ENCODE data around the gene DOCK10.

Gene DOCK10

DNA sequence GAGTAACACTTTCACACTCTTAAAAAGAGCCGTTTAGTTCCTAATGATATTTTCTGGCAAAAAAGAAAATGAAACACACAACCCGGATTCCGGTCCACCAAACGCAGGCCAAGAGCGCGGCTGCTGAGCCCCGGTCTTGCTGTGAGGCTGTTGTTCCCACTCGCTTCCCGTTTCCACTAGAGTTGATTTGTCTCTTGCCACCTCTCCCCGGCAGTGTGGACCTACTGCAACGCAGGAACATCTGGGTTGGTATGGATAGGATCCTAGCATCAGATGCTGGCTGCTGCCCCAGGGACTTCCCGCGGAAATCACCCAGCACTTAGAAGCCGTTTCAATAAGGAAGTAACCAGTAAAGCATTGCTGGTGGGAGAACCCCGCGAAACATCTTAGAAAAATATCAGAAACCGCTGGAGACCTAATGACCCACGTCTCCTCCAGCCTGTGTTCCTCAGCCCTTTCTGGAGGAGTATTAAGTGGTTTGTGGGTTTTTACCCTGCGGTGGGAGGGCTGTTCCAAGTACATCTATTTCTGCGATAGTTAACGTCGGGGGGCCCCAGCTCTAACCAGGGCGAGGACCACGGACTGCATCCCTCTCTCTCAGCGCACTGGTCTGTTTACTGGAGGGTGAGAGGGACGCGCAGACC, 939 bp downstream of the DOCK10 start:
- no peak for DNase-seq (ENCODE audit: low spot score)

DNA sequence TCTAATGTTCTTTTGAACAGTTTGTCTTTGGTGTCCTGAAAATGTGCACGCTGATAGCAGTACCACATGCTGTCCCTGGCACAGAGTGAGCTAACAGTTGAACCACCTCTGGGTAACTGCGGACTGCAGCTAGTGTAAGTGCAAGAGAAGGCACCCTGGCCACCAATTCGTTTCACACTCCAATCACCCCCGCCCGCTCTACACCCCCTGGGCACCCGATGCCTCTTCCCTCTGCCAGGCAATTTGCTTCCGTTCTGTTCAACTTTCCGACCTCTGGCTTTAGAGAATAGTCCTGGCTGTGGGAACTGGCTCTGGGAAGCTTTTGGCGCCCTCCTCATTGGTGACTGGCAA, 1.4 kb downstream of the DOCK10 start:
- DNase-seq (ENCODE audit: low spot score) = no peak

DNA sequence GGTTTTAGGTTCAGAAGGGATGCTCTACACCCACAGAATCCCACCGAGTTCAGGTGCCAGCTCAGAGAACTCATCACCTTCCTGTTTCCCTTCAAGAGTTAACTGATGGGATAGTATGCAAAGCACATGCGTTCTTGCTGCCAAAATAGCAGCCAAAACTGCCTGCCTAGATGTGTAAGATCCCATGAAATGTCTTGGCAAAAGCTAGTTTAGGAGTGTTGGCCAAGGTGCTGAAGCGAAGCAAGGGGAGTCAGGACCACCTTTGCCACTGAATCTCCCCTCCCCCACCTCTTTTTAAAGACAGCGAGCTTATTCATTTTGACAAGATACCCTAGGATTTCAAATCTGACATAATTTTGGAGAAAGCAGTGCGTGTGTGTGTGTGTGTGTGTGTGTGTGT, 2.1 kb downstream of the DOCK10 start:
- DNase-seq (ENCODE audit: low spot score) = no peak

DNA sequence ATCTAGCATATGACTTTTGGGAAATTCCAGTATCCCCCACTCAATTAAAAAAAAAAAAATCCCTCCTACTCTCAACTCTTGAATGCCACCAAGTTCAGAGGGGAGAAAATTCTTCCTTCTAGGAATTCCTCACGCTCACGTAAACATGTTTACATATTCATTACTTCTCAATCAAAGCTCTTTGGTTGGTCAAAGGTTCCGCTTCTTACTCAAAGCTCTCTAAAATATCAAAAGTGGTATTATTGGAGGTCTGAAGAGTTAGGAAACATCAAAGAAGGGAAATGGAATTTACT, 4.1 kb downstream of the DOCK10 start:
- no peak for DNase-seq (ENCODE audit: low spot score)

DNA sequence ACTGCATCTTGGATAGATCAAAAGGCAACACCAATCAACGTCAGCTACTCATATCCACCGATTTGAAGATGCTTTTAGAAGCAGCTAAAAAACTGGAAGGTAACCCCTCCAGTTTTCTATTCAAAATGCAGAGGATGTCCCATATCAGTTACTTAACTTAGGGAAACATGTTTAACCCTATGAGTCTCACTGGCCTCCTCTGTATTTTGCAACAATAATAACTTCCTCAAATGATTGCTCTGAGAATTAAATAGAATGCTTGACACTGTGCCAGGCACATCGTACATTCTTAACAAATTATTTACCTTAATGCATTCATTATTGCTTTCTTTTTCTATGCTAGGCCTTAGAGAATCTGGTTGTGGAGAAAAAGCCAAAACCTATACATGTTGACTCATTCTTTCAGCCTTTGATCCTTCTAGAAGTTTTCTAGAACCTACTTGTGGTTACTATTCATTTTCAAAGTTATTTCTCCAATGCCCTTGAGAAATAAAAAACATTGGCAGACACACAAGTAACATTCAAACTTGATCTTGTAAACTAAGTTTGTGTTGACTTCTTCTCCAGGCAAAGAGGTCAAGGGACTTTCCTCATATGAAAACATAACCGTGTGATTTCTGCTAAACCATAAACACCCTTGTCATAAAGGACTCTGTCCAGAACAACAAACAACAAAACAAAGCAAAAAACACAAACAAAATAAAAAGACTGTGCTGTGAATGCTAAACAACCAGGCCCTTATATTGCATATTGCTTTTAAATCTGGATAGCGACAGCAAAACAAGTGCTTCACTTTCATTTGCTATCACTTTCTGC, 4.6 kb downstream of the DOCK10 start:
- no peak for DNase-seq (ENCODE audit: low spot score)

DNA sequence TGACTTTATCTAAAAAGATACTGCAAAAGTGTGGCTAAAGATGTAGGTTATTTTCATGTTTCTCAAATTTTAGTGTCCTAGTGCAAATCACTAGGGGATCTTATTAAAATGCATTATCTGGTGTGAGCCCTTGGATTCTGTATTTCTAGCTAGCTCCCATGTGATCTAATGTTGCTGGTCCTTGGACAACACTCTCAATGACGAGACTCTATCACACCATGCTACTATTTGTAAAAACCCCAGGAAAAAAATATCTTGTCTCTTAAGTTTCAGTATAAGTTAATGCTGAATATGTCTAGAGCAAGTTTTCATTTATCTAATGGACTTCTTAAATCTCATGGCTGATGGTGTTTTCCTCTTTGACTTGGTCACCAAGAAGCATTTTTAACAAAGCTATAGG, 5.8 kb downstream of the DOCK10 start:
- DNase-seq (ENCODE audit: low spot score) = no peak

DNA sequence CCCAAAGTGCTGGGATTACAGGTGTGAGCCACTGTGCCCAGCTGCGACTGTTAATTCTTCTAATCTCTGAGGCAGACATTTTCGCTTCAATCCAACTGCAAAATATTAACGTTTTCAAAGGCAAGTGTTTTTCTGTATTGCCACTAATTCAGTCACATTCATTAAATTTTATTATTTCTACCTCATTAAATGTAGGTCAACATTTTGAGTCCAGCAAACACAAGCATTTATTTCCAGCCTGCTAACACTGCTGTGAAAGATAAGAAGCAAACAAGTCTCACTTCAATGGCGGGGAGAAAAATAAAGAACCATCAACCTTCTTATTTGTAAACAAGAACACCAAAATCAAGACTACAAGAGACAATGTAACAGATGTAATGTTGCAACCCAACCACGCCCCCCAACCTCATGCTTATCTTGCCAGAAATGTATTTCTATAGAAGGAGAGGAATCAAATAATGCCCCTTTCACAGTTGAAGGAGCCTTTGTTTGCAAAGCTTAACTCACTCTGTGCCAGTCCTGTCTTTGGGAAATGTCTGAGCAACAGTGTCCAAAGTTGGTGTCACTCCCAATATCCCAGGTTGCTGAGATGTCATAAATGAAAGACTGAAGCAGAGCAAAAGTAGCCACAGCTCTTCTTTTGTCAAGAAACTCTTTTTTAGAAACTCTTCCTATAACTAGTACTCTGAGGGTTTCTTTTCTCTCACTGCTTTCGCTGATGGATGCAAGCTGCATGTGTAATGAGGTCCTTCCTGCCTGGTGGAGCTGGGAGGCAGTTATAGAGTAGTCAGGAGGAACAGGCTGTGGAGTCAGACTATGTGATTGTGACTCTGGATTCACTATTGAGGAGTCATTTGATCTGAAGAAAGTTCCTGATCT, 8.6 kb downstream of the DOCK10 start:
- DNase-seq (ENCODE audit: low spot score) = no peak

DNA sequence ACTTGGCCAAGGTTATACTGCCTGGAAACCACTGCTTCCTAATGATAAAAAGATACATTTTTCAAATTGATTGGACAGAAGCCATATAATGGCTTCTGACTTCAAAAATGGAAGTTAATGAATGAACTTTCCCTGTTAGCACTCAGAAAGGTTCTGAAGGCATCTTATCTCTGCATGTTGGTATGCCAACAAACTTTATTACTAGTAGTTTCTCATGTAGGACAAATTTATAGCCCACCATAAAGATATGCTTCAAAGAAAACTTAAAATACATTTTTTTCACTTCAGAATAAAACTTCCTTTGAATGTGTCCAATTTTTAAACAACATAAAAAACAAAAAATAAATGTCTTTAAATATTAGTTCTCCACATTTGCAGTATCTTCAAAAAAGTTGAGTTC, 10.0 kb downstream of the DOCK10 start:
- DNase-seq (ENCODE audit: low spot score) = no peak

DNA sequence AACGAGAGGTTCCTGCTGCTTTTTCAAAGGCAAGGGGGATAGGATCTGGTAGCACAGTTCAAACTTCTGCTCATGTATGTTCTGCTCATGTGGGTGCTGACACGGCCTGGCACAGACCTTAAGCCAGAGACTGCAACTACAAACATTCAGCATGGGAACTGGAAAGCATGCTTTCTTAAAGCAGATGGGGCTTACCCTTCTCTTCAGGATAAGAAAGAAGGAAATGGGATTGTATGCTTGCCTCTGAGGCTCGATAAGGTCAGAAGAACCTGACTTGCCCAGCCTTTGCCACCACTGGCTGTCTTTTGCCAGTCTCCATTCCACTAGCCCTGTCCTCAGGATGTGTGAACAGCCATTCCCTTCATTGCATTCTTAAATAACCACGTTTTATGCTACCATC, 10.7 kb downstream of the DOCK10 start:
- DNase-seq (ENCODE audit: low spot score) = no peak

DNA sequence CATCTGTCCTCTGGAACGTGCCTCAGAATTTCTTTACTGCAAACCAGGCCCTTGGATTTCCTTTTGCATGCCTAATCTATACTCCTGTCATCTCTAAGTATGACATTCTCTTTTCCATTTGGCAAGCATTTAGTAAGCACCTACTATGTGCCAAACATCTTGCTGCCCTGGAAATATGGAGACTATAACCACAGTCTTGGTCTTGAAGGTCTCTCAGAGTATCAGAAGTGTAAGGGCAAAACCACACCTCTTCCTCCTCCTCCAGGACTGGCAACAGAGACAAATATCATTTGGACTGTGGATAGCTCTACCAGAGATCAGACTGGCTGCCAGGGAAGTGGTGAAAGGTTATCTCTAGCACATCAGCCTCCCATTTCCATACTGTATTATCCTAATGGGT, 11.4 kb downstream of the DOCK10 start:
- DNase-seq (ENCODE audit: low spot score) = no peak

DNA sequence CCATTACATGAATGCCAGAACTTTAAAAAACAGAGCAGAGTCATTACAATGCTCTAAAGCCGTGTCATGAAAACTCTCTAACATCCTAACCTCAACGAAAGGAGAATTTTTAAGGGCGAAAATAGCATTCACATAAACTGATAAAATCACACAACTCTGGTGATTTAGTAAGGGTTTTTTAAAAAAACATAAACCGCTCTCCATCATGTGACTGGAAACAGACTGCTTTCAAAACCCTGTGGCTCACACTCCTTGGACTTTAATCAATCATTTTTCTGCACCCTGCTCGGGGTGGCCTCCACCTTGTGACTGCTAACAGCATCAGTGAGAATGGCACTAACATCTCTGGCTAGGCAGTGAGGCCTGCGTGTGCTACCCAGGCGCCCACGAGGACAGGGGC, 12.1 kb downstream of the DOCK10 start:
- no peak for DNase-seq (ENCODE audit: low spot score)

DNA sequence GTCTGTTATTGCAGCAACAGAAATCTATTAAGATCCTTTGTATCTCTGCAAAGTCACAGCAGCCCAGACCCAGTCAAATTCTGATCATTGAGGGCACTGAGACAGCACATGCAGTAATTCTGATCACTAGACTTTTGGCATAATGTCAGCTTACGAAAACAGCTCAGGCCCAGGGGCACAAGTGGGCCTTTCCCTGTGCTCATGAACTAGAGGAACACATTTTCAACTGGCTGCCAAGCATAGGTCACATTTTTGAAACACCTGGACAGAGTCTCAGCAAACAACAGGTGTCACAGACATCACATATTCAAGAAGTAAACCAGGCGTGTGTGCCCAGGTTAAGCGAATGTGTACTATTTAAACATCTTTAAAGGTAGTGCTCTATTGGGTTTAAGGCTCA, 13.7 kb downstream of the DOCK10 start:
- no peak for DNase-seq (ENCODE audit: low spot score)

DNA sequence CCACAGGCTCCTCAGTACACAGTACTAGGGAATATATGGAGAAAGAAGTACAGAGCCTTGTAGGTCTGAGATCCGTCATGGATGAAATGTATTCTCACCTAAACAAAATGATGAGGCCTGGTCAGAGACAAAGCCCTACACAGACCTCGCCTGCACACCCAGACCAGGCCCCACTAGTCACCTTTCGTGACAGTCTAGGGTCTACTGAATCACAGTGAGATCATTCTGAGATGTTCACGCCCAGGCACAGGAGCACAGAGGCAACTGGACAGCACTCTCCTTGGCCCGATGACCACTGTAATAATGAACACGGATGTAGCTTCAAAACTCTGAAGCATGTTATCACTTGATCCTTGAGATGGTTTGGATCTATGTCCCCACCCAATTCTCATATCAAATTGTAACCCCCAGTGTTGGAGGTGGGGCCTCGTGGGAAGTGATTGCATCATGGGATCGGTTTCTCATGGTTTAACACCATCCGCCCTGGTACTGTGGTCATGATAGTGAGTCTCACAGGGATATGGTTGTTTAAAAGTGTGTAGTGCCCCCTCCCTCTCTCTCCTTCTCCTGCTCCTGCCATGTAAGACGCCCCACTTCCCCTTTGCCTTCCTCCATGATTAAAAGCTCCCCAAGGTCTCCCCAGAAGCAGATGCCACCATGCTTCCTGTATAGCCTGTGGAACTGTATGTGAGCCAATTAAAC, 15.1 kb downstream of the DOCK10 start:
- no peak for DNase-seq (ENCODE audit: low spot score)

DNA sequence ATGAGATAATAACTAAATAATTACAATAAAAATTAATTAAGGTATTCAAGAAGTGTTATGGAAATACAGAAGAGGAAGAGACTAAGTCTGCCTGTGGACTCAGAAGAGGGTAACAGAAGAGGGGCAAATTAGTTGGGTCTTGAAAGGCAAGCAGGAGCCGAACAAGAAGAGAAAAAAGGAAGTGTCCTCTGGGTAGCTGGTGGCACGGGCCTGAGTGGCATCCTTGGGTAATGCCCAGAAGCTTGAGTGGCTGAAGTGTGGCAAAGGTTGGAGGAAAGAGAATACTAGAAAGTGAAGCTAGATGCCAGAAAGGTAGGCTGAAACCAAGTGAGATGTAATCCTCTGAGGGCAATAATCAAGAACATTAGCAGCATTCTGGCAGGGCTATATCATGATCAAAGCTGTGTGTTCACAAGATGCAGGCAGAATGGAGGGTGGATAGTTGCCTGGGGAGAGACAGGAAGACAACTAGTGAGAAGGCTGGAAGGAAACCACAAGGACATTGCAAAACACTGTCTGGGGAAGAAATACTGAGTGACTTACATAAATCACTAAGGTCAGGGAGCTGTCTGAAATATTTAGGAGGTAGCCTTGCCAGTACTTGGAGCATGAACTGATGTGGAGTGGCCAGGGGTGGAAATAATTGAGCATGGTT, 16.2 kb downstream of the DOCK10 start:
- DNase-seq (ENCODE audit: low spot score) = no peak

DNA sequence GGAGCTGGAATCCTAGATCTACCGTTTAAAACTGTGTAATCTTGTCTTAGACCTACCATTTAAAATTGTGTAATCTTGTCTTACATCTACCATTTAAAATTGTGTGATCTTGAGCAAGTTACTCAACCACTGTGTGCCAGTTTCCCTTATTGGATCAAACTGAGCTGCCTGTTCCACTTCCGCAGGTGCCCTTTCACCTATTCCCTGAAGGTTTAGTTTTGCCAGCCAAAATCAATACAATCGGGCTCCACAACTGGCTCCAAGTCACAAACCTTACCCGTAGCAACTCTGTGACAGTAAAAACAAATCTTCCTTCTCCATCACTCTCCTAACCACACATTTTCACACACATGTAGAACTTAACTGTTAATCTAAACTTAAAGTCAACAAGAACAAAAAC, 20.1 kb downstream of the DOCK10 start:
- DNase-seq (ENCODE audit: low spot score) = no peak

DNA sequence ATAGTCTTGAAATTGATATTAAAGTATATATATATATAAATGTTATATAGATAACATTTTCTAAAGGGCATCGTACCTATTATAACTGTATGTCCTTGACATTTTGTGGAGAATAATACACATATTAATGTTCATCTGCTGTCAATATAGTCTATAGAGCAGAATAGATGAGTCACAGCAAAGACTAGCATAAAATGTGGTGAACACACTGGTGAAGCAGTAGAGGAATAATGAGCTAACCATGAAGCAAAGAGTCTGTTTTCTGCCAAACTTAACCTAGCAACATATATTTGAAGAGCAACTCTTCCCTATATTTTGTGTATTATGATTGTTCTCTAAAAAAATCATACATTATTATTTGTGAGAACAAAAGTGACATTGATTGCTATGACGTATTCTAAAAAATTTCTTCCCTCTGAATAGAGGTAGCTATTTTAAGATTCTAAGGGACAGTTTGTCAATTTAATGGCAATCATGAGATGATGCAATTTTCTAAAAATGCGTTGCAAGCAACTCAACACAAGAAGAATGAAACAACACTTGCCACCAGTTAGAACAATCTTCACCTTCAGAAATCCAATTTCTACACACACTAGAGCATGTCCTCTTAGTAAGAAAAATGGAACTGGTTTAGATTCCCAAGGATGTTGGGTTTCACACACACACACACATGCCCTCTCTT, 22.0 kb downstream of the DOCK10 start:
- DNase-seq (ENCODE audit: low spot score) = no peak

DNA sequence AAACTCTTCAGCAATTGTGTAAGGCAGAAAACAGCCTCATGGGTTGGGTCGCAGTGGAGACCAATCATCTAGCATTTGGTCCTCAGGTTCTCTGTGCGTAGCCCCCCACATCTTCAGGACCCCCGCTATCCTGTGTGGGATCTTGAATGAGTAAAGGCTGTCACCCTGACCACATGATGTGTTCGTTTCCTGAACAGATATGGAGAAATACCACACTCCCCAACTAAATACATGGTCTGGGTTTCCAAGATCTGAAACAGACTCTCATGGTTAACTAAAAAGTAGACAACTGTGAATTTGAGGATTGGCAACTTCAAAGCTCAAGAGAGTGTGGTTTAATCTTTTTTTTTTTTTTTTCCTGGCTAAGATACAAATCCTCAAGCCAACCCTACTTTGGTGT, 23.2 kb downstream of the DOCK10 start:
- DNase-seq (ENCODE audit: low spot score) = no peak

DNA sequence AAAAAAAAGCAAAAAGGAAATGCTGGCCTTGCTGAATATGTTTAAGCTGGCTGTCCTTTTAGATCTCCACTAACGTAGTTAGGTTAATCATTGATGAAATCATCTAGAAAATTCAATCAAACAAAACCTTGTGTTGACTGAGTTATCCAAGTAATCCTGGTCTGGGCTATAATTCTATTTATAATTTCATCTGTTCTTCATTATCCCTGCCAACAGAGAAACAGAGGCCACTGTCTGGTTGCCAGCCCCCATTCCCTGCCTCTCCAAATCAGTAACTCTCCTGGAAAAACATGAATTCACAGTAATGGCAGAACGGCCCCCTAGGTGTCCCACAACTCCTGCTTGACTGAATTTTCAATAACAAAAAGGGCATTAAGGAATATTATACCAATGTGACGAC, 24.6 kb downstream of the DOCK10 start:
- no peak for DNase-seq (ENCODE audit: low spot score)

DNA sequence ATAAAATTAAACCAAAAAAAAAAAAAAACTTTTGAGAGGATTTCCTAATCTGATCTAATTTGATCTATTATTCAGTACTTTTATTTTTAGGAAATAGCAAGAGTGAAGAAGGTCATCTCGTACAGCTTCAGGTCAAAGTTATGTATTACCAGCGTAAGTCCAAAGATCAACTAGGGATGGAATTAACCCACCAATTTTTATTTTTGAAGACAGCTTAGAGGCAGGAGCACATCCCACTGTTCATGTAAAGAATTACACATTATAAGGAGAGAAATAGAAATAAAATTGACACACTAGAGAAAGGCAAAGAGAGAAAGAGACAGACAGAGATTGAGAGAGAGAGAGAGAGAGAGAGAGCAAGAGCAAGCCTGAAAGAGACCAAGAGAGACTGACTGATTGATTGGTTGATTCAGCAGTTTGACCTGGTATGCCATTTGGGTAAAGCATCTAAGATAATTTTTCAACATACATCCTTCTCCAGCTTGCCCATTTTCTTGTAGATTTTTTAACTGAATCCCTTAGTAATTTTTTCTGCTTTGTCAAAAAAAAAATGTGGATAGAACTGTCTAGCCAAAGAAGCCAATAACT, 25.1 kb downstream of the DOCK10 start:
- DNase-seq (ENCODE audit: low spot score) = no peak

DNA sequence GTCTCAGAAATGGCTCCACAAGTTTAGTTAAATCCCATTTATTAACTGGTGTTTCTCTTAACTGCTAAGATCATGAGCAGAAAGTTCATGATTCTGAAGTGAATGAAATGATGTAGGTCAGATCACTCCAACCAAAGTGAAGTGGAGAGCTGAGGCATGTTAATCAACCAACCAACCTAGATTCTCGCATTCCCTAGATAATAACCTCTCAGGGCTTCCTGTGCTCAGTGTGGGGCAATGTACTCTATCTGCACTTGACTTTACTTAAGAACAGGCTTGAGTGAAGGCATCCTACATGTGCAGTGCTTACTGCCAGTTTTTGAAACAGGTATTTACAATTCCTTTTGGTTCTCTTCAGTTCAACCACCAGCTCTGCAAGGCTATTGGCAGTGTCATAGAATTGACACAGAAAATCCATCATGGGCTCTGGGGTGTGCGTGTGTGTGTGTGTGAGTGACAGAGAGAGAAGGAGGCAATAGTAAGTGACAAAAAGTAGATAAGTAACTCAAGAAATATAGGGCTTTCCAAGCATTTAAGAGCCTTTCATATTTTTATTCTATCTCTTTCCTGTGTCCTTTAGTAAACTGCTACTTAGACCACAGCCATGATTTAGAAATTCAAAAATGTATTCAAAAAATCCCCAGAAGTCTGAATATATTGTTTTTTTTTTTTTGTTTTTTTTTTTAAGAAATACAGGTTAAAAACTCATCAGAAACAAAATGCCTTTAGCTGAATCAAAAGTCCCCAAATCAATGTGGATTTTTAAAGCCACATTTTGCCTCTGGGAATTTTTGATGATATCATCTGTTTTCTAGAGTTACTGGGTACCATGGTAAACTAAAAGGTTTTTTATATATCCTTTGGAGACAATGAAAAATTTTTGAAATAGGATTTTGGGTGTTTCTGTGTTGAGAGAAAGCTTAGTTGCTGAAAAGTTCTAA, 28.6 kb downstream of the DOCK10 start:
- no peak for DNase-seq (ENCODE audit: low spot score)

All from HuH-7.5 (cell line).